Cerebellar cortex (tissue), 1 donor: ENCODE measurements around the gene RIMBP2.

Experiments used
- DNase-seq: peaks from one replicate; pipeline ENCODE4 v3.0.0-alpha.2; 2015; ENCODE audit warnings: low spot score

RIMBP2 gene

GRCh38 chr12:130421896-130422295 lies 294.2 kb downstream of the RIMBP2 start:
- DNase-seq, result no peak

DNA sequence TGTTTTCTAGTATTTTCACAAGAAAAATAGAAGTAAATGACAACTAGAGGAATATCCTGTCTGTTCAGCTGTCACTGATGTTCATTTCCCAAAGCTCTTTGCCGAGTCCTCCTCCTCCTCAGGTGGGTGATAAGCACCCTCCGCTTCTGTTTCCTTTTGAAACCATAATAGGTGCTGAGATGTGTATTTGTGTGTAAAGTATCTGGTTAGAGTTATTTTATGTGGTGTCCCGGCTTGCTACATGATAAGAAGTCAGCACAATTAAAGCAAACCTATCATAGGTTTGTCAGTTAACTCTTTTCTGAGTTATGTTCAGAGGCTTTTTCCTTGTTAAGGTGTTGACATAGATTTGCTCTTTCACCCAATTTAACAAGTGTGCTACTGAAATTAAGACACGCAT lies 296.0 kb downstream of the RIMBP2 start:
- no peak for DNase-seq

GRCh38 chr12:130419116-130419515 lies 297.0 kb downstream of the RIMBP2 start:
- no peak for DNase-seq

DNA sequence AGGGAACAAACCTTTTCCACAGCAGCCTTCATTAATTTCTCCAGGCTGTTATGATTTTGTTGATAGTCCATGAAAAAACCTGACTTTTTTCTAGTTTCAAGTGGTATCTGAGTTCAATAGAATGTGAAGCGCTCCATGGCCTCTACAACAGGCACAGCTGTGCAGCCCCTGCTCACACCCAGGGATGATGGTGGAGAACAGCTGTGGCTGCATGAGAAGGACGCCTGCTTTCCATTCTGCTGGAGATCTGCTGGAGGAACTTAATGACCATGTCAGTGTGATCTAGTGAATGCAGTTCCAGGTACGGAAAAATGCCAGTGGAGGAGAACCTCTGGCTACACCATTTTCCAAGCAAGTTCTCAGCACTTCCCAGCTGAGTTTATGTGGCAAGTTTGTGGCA lies 297.8 kb downstream of the RIMBP2 start:
- no peak for DNase-seq

- DNase-seq, result no peak
These were observed 301.7 kb downstream of the RIMBP2 start for GRCh38 chr12:130414381-130414780.

DNA sequence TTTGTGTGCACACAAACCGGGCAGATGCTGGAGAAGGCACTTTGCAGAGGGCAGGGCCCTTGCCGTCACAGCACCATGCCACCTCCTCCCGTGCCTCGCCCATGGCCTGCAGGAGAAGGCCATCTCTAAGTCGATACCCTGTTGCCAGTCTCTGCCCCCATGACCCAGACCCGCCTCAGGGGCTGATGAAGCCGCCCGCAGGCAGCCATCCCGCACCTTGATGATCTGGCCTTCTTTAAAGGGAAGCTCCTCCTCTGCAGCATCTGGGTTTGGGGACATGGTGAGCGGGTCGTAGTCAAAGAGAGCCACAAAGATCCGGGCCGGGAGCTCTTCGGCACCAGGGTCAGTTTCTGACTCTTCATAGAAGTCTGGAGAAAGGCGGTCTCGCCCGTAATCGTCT lies 302.2 kb downstream of the RIMBP2 start:
- no peak for DNase-seq

- DNase-seq, result no peak
These were observed 303.7 kb downstream of the RIMBP2 start for GRCh38 chr12:130412384-130412783.

DNA sequence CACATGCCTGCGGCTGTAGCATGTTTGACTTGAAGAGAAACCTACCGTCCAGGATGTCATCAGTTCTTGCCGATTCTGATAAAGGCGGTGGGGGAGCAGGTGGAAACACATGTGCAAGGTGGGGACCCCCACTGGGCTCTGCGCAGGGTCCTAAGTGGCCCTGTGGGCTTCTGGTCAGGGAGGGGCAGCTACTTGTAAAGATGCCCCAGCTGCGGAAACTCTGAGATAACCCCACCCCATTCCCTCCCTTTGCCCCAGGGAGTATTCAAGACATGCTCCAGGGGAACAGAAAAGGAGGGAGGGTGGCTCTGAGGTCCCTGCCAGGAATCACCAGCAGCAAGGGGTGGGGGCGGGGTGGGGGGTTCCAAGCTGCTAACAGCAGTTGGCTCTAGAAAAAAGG lies 310.8 kb downstream of the RIMBP2 start:
- DNase-seq, result no peak

GRCh38 chr12:130401703-130402102 lies 314.4 kb downstream of the RIMBP2 start:
- peak; percentile 34 for DNase-seq

- no peak for DNase-seq
These were observed 317.8 kb downstream of the RIMBP2 start for GRCh38 chr12:130398100-130398848.

DNA sequence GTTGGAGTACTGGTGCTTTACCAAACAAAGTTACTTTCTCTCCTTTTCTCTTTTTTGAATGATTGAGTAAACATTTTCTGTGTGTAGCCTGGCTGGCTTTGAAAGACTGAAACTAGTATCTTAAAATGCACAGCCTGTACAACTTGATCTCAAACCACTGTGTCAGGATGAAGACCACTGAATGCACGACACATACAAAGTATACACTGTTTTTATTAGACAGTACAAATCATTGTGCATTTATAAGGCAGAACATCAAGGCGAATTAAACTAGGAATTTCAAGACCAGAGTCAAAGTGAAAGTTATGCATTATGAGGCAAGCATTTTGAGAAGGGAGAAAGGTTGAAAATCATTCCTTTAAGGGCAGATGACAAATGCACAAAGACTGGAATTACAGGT lies 319.4 kb downstream of the RIMBP2 start:
- no peak for DNase-seq

DNA sequence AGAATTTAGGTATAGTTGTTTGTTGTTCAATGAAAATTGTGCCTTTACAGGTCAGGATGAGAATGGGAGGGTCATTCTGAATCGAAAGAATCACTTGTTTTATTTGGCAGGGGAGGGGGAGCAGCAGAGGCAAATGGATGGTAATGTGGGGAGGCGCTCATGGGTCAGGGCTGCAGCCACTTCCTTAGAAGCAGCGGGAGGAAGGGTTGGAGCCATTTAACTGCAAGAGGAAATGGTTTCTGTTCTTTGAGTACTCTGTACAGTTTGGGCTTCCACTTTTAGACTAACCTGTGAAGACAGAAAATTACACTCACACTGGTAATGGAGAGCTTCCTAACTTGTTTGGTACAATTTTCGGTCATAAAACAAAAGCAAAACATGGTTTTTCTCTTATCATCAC lies 321.2 kb downstream of the RIMBP2 start:
- DNase-seq, result no peak

GRCh38 chr12:130391186-130391585 lies 324.9 kb downstream of the RIMBP2 start:
- DNase-seq, result no peak

DNA sequence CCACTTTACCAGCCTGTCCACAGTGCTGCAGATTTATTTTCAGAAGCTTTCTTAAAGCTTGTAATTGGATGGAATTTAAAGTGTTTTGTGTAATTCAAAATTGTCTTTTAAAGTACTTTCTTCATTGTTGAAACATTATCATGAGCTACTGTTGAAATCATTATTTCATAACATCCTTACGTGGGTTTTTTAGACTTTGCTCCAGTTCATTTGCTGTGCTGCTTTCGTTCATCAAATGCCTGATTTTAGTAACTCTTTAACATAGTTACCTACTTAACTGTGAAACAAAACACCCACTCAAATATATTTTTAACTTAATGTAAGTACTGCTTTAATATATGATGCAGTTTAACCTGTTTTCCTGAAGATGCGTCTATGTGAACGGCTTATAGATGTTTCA lies 330.9 kb downstream of the RIMBP2 start:
- no peak for DNase-seq

GRCh38 chr12:130384234-130384633 lies 331.9 kb downstream of the RIMBP2 start:
- DNase-seq, result no peak

DNA sequence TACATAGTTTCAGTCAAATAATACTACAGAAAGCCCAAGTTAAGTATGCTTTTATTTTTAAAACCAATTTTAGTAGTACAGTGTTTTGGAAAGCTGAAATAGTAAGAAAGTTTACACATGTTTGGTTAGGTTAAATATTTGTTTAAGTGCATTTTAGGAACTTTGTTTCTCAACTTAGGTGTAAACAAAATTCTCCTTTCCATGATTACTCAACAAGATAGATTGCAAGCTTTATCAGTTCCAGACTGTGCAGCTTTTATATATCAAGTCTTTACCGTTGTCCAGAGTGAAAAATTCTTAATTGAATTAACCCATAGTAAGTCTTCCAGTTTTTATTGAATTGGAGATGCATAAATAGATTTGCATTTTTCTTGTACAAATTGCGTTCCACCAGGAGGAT lies 333.3 kb downstream of the RIMBP2 start:
- no peak for DNase-seq

DNA sequence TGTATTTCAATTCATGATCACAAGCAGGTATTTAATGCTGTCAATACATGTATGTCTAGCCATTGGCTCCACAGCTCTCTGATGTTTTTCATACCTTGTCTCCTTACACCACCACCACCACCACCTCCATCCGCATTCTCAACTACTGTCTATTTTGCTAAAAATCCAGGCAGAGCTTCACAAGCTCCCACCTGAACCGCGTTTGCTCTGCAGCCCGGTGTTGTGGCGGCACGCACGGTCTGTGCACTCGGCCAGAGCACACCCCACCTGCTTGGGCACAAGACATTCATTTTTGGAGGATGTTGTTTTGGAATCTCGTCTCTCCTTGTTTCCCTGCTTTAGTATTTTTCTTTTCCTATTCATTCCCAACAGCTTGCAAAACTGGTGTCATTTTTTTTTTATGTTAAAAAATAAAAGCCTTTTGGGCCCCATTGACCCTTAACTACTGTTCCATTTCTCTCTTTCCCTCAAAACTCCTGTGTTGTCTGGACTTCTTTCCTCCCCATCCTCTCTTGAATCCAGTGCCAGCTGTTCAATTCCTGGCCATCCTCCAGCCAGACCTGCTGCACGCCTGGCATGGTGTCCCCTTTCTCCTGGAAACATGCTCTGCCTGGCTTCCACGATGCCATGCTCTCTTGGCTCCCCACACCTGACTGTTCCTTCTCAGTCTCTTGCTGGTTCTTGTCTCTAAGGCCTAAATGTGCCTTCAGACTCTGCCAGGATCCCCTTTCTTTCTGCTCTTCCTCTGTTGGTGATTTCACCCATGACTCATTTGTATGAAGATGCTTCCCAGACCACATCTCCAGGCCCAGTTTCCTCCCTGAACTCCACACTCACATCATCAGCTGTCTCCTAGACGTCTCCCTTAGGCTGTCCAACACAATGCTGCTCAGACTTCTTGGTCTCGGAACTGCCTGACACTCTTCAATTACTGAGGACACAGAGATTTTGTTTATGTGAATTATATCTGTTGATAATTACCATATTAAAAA lies 340.5 kb downstream of the RIMBP2 start:
- no peak for DNase-seq

GRCh38 chr12:130374083-130374482 lies 342.0 kb downstream of the RIMBP2 start:
- no peak for DNase-seq

- no peak for DNase-seq
These were observed 343.2 kb downstream of the RIMBP2 start for GRCh38 chr12:130372936-130373335.

DNA sequence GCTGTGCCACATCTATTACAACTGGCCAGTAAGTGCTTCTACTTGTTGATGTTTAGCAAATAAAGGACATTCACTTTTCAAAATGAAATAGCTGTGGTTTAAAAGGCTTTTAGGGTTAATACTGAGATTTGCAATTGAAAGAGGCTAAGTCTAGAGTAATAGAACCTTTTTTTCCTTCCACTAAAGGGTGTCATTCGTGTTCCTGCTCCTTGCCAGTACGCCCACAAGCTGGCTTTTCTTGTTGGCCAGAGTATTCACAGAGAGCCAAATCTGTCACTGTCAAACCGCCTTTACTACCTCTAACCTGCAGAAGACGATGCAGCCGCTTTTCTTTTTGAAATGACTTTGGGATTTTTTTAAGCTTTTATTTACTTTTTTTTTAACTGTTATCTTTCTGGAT lies 344.8 kb downstream of the RIMBP2 start:
- no peak for DNase-seq

DNA sequence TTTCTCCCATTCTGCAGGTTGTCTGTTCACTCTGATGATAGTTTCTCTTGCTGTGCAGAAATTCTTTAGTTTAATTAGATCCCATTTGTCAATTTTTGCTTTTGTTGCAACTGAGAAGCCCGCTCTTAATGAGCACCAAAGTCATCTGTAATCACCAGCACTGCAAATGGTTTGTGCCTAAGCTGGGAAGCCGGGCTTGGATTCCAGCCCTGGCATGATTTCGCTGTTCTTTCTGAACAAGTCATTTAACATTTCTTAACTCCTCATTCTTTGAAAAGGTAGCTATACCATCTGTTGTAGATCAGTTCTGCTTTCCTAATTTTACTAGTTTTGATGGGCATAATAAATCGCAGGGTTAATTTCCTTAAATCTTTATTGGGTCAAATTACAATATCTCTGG lies 346.3 kb downstream of the RIMBP2 start:
- no peak for DNase-seq

DNA sequence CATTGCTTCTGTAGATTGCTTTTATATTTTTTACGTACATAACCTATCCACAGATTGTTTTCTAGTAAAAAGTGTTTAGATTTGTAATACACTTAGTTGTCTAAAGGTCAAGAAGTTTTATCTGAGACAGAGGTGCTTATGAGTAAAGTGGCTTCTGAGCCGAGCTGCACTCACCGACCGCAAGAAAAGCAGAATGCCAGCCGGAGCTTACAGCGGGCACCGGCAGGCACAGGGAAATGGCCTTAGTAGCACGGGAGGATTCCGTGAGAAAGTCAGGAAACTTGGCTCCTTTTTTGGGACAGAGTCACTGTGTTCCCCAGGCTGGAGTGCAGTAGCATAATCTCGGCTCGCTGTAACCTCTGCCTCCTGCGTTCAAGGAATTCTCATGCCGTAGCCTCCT lies 348.6 kb downstream of the RIMBP2 start:
- DNase-seq, result no peak

DNA sequence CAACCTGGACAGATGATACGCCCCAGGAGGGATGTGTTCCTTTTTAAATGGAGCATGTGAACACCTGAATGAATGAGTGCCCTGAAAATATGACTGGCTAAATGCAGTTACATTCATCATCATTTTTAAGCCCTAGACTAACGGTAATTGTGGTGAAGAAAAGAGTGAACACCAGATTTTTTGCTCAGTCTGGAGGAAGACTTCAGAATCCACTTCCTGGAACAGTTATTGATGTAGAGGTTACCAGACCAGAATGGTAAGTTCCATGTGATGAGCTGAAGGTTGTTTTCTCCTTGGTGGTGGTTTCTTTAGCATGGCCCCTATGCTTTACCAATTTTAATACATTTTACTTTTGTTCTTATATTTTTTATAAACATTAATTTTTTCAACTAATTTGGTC lies 349.1 kb downstream of the RIMBP2 start:
- DNase-seq, result no peak
